Measurements from ENCODE around the gene BRCA2. TPM values are rescaled to one million over a fixed set of nuclear protein-coding genes. Genes with fewer than 3 reads are reported as not detected.

Gene BRCA2
- total RNA-seq, 1 donor = 4.4 TPM

GRCh38 chr13:32448972-32449371 lies 133.7 kb downstream of the BRCA2 start:
- no peaks in the 10 kb centered on the region for H3K9me3 ChIP-seq (ENCODE audit: low read depth, low read length)
- peaks cover 38% of the 10 kb centered on the region for H3K4me1 ChIP-seq (ENCODE audit: insufficient read depth, low read length)
- H3K4me3 ChIP-seq (ENCODE audit: low read length) = no peak overlapping the region
- H3K27me3 ChIP-seq (ENCODE audit: insufficient read depth, low read length) = no peaks in the 10 kb centered on the region

Other genes with a start within 250 kb of the BRCA2 start
- not detected for gene ZAR1L, start 145 bp upstream of the BRCA2 start, total RNA-seq
- gene N4BP2L1, start 112.6 kb downstream of the BRCA2 start, total RNA-seq = 45.2 TPM
- gene N4BP2L2, start 223.3 kb downstream of the BRCA2 start, total RNA-seq = 220 TPM

Data from mononuclear cell (primary cell).